GM21390 (cell line): Measurements from ENCODE around the gene BDNF.
A peak's percentile ranks its signal among the peaks of the same experiment; 100 is the strongest.
"Not testable (repeated sequence)": the region's sequence is repeated elsewhere in the genome, so short reads cannot be mapped to it uniquely, and the experiment has no call there.

ENCODE experiments used
- ATAC-seq: cut with Tn5 transposase; IDR thresholded peaks from one replicate; pipeline ENCODE4 v1.9.1; 2021; ENCODE audit not compliant: unreplicated experiment

Gene BDNF

GRCh38 chr11:27700351-27701301, at the start of gene BDNF:
BDNF (minus strand) TSS chr11:27700455; CDS start chr11:27658564, 41,891 bp downstream.
- peak; percentile 27 for ATAC-seq

- ATAC-seq, result no peak
These were observed 40.2 kb upstream of the BDNF start for GRCh38 chr11:27740362-27741013.

- ATAC-seq, result no peak
These were observed 35.0 kb upstream of the BDNF start for GRCh38 chr11:27735281-27735680.

- not testable (repeated sequence) for ATAC-seq
These were observed 31.5 kb upstream of the BDNF start for GRCh38 chr11:27731803-27732202.

GRCh38 chr11:27726981-27727380, 26.7 kb upstream of the BDNF start:
- no peak for ATAC-seq

GRCh38 chr11:27723687-27724086, 23.4 kb upstream of the BDNF start:
- no peak for ATAC-seq

- no peak for ATAC-seq
These were observed 22.7 kb upstream of the BDNF start for GRCh38 chr11:27722953-27723344.

GRCh38 chr11:27722117-27722952, 22.1 kb upstream of the BDNF start:
- ATAC-seq, result no peak

GRCh38 chr11:27721264-27722116, 21.2 kb upstream of the BDNF start:
- ATAC-seq, result no peak

GRCh38 chr11:27720277-27720830, 20.1 kb upstream of the BDNF start:
- no peak for ATAC-seq

- ATAC-seq, result no peak
These were observed 19.3 kb upstream of the BDNF start for GRCh38 chr11:27719546-27719925.

- no peak for ATAC-seq
These were observed 18.7 kb upstream of the BDNF start for GRCh38 chr11:27718863-27719545.

- no peak for ATAC-seq
These were observed 18.1 kb upstream of the BDNF start for GRCh38 chr11:27718346-27718862.

- no peak for ATAC-seq
These were observed 17.6 kb upstream of the BDNF start for GRCh38 chr11:27717801-27718229.

- no peak for ATAC-seq
These were observed 17.1 kb upstream of the BDNF start for GRCh38 chr11:27717377-27717776.

- no peak for ATAC-seq
These were observed 16.6 kb upstream of the BDNF start for GRCh38 chr11:27716835-27717234.

- no peak for ATAC-seq
These were observed 16.0 kb upstream of the BDNF start for GRCh38 chr11:27716216-27716615.

GRCh38 chr11:27711725-27712124, 11.5 kb upstream of the BDNF start:
- no peak for ATAC-seq

- ATAC-seq, result no peak
These were observed 10.3 kb upstream of the BDNF start for GRCh38 chr11:27710536-27710935.
